Measurements from ENCODE around the gene MAPK4.

Gene MAPK4

DNA sequence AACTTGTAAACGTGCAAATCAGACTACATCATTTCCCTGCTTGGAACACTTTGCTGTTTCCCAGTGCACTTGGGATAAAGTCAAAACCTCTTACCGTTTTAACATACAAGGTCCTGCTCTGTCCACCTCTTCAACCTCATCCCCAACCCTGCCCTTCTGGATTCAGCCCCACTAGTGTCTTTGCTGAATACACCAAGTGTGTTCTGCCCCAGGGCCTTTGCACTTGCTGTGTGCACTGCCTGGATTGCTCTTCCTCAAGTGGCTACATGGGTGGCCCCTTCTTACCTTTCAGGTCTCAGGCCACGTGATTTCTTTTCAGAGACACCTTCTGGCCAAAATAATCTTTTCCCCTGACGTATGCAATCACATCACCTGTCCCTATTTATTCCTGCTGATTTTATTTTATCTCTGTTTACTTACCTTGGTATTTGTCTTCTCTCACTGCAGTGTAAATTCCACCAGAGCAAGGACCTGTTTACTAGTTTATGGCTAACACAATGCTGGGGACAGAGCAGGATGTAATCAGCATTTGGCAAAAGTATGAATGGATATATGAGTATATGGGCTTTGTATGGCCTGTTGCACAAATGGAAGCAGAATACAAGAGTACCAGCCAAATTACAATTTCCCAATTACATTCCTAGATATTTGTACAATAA lies 63.9 kb downstream of the MAPK4 start:
- H3K4me3 ChIP-seq (ENCODE audit: low read depth, low read length): no peak overlapping the region

DNA sequence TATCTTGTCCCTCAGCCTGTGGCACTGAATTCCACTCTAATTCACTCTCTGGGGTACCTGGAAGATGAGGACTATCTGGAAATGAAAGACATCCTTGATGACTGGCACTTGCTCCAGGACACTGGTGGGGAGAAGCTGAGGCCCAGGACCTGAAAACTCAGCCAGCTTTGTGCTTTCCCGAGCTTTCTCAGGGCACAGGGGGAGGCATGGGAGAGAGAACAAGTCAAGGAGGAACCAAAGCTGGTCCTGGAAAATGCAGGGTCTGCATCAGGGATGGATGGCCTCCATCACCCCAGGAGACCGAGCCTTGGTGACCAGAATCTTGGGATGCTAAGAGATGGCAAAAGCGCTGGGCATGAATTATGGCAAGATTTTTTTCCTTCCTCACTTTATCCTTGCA lies 65.1 kb downstream of the MAPK4 start:
- no peak overlapping the region for H3K4me3 ChIP-seq (ENCODE audit: low read depth, low read length)

DNA sequence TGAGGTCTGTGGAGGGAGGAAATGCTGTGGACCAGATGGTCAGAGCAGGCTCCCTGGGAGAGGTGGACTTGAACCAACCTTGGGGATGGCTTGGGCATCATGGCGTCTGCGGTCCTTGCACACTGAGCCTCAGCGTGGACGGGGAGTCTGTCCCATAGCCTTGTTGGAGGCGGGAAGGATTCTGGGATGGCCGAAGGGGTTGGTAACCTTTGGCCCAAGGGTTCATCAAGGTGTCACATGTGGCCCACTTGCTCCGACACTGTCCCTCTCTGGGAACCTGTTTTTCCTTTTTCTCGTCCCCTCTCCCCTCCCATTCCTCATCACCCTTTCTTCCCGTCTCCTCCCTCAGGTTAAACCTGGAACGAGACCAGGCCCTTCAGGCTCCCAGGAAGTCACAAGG lies 66.4 kb downstream of the MAPK4 start:
- no peak overlapping the region for H3K4me3 ChIP-seq (ENCODE audit: low read depth, low read length)

DNA sequence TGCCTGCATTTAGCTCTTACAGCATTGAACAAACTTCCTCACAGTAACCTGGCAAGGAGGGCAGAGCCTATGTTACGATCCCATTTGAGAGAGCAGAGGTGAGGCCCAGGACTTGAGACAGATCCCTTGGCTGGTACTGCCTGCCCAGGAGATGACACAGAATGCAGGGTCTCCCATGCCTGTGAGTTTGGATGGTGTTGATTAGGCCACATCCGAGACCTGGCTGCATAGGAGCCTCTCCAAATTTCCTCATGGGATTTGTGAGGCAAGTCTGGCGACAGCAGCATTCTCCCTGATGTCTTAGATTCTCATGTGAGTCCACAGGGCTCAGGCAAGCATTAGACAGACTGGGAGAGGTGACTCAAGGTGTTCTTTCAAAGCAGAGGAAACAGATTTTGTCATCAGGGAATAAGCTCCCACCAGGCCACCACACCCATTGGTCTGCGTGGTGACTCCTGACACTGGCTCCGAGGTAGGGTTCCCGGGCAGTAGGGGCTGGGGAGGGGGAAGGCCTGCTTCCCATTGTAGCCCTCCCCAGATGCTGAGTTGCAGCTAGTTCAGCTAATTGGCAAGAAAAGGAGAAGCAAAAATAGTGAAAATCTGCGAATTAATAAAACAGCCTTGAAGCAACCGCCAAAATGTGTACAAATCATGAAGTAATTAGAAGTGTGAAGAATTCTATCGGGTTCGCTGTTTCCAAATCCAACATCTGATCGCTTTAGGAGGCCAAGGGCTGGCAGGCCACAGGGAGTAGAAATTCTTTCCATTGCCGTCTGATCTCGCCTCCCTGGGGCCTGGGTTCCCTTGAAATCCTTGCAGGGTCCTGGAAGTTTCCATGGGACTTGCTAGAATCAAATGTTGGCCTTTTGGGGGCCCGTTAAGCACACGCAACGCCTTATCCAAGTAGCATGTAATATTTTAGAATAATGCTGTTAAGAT lies 68.0 kb downstream of the MAPK4 start:
- H3K4me3 ChIP-seq (ENCODE audit: low read depth, low read length): no peak overlapping the region

DNA sequence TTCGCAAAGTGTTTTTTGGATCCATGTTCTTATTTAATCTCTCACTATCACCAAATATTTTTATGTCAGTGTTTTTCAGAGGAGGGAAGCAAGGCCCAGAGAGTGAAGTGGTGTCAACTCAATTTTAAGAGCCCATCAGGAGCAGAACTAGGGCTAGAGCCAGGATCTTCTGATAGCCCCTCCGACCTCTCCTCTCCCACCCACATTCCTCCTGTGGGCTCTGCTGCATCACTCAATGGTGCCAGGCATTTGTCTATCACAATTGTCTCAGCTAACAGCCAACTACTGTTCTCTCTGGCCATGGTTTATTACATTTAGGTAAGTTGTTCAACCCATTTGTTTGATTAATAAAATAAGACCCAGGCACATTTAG lies 68.6 kb downstream of the MAPK4 start:
- no peak overlapping the region for H3K4me3 ChIP-seq (ENCODE audit: low read depth, low read length)

DNA sequence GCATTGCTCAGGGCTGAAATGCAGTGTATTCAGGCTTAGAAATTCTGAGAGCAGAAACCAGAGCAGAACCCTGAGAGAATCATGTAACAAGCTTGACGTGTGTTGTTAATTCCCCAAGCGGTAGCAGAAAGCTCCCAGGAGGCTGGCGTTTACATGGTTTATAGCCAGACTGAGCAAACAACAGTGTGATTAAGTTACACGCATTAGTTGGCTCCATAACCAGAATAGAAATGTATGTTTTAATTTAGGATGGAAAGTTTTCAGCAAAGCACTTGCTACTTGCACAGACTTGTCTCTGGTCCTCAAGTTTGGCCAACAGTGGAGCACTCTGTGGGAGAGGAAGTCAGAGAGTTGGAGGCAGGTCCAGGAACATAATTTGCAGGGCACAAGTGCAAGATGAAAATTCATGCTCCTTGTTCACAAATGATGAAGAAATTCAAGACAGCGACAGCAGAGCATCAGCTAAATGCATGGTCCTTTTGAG lies 69.3 kb downstream of the MAPK4 start:
- no peak overlapping the region for H3K4me3 ChIP-seq (ENCODE audit: low read depth, low read length)

DNA sequence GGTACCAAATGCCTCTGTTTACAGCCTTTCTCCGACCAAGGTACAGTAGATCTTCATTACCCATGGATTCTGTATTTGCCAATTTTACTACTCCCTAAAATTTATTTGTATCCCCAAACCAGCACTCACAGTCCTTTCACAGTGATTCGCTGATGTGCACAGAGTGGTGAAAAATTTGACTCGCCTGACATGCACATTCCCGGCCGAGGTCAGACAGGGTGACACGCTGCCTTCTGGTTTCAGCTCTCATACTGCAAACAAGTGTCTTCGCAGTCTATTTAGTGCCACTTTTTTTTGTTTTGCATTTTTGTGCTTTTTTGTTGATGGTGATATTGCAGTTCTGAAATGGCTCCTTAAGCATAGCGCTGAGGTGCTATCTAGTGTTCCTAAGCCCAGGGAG lies 71.0 kb downstream of the MAPK4 start:
- H3K4me3 ChIP-seq (ENCODE audit: low read depth, low read length): no peak overlapping the region

DNA sequence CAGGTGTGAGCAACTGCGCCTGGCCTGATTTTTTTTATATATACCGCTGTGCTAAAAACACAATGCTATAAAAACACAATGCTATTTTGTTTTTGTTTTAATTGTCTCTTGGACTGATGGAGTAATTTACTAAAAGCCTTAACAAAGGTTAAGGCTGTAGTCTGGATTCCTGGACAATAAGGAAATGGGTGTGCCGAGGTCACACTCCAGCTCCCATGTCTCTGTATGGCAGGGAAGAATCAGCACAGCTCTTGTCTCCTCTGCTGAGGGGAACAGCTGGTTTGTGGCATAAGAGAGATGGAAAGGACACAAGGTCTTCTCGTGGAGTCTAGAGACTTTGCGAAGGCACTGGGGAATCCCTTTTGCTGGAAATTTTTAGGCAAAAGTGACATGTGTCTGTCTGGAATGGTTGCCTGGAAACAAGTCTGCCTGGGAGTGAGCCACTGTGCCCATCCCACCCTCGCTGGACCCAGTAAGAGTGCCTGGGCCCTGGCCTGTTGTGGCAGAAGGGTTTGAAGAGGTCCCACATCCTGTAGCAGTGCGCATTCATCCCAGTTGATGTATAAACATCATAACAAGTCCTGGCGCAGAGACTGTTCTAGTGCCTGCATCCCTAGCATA lies 73.1 kb downstream of the MAPK4 start:
- H3K4me3 ChIP-seq (ENCODE audit: low read depth, low read length): no peak overlapping the region

DNA sequence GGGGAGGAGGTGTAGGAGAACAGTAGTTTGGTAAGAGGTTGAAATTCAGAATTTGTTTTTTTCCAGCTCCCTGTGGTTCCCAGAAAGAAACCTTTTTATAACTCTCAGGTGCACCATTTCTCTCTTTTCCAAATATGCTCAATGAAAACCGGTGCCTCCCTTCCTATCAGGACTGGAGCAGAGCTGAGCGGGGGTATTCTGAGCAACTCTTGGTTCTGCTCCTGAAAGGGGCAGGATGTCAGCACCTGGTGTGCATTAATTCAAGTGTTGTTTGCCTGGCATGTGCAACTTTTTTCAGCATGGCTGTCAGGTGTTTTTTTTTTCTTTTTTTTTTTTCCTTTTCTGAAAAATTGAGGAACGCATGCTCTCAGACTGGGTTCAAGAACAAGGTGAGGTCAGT lies 74.1 kb downstream of the MAPK4 start:
- H3K4me3 ChIP-seq (ENCODE audit: low read depth, low read length): no peak overlapping the region

DNA sequence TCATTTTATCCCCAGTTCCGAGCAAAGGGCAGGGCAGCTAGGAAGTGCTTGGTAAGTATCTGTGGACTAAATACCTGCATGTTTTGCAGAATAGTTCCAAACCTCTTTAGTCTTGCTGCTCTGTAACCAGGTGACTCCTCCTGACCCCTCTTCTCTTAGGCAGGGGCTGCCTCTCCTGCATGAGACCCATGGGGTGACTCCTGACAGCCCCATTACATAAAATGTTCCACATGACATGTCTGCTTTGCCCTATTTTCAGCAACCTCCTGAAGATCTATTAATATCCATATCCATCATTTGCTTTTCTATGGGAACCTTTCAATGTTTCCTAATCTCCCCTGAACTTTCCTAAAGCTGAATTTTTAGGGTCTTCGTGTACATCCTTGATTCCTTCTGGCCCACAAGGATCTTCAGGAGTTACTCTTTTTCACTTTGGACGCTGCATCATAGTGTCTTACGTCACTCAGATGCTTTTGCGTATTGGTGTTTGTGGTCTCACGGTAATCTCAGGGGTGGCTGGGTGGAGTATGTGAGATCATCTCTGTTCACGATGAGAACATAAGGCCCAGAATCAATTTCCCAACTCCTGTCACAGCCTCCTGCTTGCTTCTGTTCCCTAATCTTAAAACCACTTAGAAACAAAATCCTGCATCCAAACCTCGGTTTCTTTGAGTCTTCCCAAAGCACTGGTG lies 76.6 kb downstream of the MAPK4 start:
- no peak overlapping the region for H3K4me3 ChIP-seq (ENCODE audit: low read depth, low read length)

DNA sequence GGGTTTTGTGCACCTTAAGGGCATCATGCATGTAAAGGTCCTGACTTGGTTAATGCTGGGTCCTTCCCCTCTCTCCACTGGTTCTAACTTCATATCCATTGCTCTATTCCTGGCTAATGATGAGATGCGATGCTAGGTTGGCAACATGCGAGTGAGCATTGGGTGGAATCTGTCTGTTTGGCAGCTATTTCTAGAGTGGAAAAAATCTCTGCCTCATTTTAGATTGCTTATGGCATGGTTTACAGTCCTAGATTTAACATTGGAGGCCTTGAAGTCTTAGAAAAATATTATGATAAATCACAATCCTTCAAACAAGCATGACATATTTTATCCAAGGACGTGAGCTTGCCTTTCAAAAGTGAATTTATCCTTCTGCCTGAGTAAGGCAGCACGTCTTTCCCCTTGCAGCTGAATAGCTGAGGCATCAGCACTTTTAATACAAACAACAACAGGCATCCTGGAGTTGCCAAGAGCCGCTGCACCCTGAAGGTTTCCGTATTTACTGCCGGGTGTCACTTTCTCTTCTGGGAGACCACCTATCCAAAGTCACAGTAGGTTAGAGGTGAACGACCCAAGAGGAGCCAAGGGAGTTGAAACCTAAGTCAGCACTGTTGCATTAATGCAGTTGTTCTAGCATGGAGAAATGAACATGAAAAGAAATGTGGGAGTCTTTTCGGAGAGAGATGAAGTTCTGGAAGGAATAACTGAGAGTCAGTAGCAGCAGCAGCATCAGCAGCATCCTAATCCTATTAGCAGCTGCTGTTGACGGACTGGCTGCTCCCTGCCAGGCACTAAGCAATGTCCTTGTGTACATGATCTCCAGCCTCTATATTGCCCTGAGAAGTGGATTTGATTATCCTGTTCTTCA lies 78.4 kb downstream of the MAPK4 start:
- no peak overlapping the region for H3K4me3 ChIP-seq (ENCODE audit: low read depth, low read length)

DNA sequence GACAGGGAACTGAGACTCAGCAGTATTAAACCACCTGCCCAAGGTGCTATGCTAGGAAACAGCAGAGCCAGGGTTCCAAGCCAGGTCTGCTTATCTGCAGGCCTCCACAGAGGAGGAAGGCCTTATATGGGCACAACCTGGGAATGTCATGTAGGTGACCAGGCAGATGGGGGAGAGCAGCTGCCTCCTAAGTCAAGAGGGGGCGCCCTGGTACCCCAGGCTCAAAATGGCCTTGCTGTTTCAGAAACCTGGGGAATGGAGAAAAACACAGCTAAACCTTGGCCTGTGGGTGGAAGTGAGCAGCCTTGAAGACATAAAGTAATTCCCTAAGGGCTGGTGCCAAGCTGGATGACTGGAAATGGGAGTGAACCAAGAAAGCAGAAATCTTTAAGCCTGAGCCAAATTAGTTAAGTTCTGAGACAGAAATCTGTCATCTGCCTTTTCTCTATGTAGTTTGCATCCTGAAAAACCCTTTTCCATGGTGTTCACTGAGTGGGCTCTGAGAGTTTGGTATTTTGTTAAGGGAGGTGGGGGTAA lies 79.1 kb downstream of the MAPK4 start:
- H3K4me3 ChIP-seq (ENCODE audit: low read depth, low read length): no peak overlapping the region

DNA sequence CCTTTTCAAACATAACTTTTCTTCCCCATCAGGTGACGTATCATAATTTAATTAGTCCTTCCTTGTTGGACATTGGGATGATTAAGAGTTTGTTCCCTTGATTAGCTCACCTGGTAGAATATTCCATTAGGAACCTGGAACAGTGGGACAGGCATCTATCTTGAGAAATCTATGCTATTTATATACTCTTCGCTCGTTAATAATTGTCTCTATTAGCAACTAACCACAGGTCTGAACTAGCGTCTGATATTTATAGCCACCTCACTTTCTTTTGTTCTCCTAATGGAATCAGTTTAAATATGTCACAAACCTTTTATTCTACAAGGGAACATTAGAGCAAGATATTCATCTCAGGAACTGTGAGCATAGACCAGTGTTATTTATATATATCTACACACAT lies 79.8 kb downstream of the MAPK4 start:
- no peak overlapping the region for H3K4me3 ChIP-seq (ENCODE audit: low read depth, low read length)

DNA sequence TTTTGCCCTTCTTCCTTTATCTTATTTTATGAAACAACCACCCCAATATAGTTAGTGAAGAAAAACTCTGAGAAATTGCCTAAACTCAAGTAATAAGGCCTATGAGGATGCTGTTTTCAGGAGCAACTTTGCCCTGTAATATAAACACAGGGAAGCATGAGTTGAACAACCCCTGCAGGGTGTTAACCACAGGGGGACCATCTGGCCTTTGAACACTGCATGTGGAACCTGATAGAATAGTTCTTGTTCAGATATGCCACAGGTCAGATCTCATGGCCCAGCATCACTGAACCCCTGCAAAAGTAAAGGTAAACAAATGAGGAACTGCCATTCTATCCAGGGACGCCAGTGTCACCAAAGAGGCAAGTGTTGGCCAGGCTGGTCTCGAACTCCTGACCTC lies 82.6 kb downstream of the MAPK4 start:
- no peak overlapping the region for H3K4me3 ChIP-seq (ENCODE audit: low read depth, low read length)

DNA sequence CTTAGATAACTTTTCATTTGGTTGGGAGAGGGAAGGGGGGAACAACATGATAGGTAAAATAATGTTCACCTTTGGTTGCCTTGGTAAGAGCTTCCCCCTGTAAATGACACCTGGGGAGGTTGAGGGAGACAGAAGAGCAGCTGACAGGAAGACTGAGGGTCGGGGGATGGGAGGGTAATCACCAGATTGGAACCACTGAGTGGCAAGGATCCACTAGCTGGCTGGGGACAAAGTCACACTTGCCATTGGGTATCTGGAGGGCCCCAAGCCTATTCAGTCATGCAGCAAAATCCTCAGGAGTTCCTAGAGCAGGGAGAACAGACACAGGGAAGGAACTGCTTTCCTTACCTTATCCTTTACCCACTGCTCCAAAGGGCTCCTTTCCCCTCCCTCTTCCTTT lies 84.3 kb downstream of the MAPK4 start:
- H3K4me3 ChIP-seq (ENCODE audit: low read depth, low read length): no peak overlapping the region

DNA sequence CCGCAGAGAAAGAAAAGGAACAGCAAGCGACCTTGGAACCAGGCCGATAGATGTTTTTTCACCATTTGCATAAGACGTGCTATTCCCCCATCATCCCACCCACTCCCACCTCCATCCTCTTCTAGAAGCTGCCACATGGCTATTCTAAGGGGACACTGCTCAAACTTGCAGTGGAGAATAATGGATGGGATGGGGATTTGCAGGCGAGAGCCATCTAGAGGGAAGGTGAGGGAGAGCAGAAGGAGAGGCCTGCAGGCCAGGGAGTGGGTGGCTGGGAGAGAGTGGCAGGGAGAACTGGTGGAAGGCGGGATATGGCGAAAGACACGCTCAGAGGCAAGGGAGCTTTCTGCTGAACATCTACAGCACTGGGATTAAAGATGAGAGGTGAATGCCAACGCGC lies 84.9 kb downstream of the MAPK4 start:
- H3K4me3 ChIP-seq (ENCODE audit: low read depth, low read length): no peak overlapping the region

DNA sequence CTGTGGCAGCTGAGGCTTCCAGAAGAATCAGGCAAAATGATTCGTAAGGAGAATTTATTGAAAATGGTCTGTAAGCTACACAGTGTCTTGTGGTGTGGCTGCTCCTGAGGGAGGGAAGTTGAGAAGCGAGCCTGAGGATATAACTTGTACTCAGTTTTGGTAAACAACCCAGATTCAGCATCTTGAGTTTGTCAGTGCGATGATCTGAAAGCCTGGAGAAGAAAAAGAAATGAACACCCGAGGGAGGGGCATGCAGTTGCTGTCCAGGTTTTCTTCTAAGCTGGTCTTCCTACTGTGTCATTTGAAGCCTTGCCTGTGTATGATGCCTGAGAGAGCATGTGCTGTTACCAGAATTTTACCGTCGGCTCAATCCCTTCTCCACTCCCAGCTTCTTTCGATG lies 87.3 kb downstream of the MAPK4 start:
- H3K4me3 ChIP-seq (ENCODE audit: low read depth, low read length): no peak overlapping the region

DNA sequence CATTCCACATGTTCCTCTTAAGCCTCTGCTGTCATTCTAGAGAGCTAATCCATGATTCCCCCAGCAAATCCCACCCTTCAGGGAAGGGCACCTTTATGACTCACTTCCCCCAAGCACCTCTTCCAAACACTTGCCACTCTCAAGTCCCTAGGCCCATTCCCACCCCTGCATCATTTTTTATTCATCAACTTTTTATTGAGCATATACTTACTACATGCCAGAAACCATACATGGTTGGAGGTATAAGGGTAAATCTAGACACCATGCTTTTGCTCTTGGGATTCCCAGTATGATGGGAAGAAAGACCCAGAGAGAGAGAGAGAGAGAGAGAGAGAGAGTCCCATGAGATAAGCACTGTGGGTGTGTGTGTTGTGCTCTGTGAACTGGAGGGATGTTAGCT lies 87.9 kb downstream of the MAPK4 start:
- no peak overlapping the region for H3K4me3 ChIP-seq (ENCODE audit: low read depth, low read length)

DNA sequence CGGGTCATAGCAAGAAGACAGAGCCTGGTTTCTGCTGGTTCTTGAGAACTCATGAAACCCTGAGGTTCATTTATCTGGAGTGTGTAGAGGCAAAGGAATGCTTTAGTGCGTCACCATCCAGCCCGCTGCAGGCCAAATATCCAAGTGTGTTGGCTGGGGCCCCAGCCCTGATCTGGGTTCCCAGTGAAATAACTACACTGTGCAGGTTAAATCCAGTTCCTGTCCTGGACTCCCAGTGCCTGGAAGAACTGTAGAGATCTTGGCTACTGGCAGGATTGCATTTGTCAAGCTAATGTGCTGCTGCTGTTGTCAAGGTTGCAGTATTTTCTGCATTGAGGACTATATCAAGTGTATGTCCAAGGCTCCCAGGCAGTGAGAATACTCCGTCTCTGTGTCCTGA lies 89.9 kb downstream of the MAPK4 start:
- H3K4me3 ChIP-seq (ENCODE audit: low read depth, low read length): no peak overlapping the region

DNA sequence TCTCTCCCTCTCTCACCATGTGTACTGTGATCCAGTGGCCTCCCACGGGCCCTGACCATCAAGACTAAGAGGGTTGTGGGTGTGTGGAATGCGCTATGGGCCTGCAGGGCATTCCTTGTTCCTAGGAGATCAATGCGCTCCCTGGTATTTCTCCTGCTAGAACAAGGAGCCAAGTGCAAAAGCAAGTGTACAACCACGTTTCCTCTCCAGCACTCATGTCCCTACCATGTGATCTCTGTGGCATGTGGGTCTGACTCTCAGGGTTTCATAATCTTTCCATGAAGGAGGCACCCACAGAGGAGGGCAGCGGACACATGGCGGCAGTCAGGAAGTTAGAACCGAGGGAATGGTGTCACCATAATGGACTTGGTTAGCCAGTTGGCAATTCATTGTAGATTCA lies 91.4 kb downstream of the MAPK4 start:
- no peak overlapping the region for H3K4me3 ChIP-seq (ENCODE audit: low read depth, low read length)

All from iPS-11a (cell line).